ENCODE data around the gene FBXL19.

DNA sequence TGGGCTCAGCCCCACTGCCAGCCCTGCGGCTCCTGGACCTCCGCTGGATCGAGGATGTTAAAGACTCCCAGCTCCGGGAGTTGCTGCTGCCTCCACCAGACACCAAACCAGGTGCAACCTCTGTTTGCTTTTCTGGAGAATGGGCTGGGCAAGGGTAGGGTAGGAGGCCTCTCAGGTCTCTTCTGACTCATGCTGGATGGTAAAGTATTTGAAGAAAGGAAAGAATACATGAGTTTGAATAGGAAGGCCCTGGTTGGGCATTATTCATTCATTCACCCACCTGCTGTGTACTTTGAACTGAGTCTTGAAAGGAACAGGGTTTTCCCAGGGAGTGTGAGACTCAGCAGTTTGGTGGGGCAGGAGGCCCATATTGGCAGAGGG, 19.0 kb downstream of the FBXL19 start:
- TF ChIP-seq SP1 (CRISPR knock-in tag; conservative IDR thresholded peaks at IDR 0.05) (no peak), ZNF232 (CRISPR knock-in tag; IDR thresholded peaks at IDR 0.05) (no peak), ELF4 (CRISPR knock-in tag; IDR thresholded peaks at IDR 0.05; ENCODE audit: low read depth) (no peak)

Measured in WTC11 (cell line).